GM23338 (cell line): Measurements from ENCODE around the gene CHRNA4. TPM values are rescaled to one million over a fixed set of nuclear protein-coding genes. Genes with fewer than 3 reads are reported as not detected.

Experiments
- ATAC-seq: fragments of 200-7000 bp; cut with Tn5 transposase; 3 replicates; pipeline ENCODE4 v1.9.1; 2020
- DNase-seq: peaks from one replicate; pipeline ENCODE4 v3.0.0-alpha.2; 2015; ENCODE audit warnings: low spot score
- H2AFZ ChIP-seq: fragments of 200-600 bp; sonication (generic); 2 replicates; pipeline ENCODE4 v1.8.0; 2016; ENCODE audit warnings: antibody characterized with exemption, mild to moderate bottlenecking, moderate library complexity
- H3F3A ChIP-seq: fragments of 200-600 bp; sonication (generic); replicated peaks from 2 replicates; pipeline ENCODE4 v1.8.0; 2017; ENCODE audit warnings: antibody characterized with exemption, mixed run types, low read depth
- H3K27ac ChIP-seq: fragments of 200-600 bp; sonication (generic); 2 replicates; pipeline ENCODE4 v1.6.1; 2016; ENCODE audit warnings: low read depth
- H3K27me3 ChIP-seq: fragments of 200-600 bp; sonication (generic); 2 replicates; pipeline ENCODE4 v1.8.0; 2016; ENCODE audit warnings: mild to moderate bottlenecking, mixed run types, moderate library complexity; ENCODE audit not compliant: insufficient read depth
- H3K36me3 ChIP-seq: fragments of 200-600 bp; sonication (generic); 2 replicates; pipeline ENCODE4 v1.8.0; 2016; ENCODE audit warnings: mild to moderate bottlenecking; ENCODE audit not compliant: insufficient read depth
- H3K4me1 ChIP-seq: fragments of 200-600 bp; sonication (generic); 2 replicates; pipeline ENCODE4 v1.8.0; 2016; ENCODE audit warnings: mild to moderate bottlenecking, moderate library complexity; ENCODE audit not compliant: insufficient read depth
- H3K4me2 ChIP-seq: fragments of 200-600 bp; sonication (generic); 2 replicates; pipeline ENCODE4 v1.7.1; 2017; ENCODE audit warnings: mixed run types
- H3K4me3 ChIP-seq: fragments of 200-600 bp; sonication (generic); 2 replicates; pipeline ENCODE4 v1.6.1; 2016; ENCODE audit warnings: mixed run types
- H3K79me2 ChIP-seq: fragments of 200-600 bp; sonication (generic); replicated peaks from 2 replicates; pipeline ENCODE4 v1.8.0; 2017; ENCODE audit warnings: mild to moderate bottlenecking; ENCODE audit not compliant: insufficient read depth
- H3K9me2 ChIP-seq: fragments of 200-600 bp; sonication (generic); 2 replicates; pipeline ENCODE4 v1.8.0; 2017; ENCODE audit not compliant: insufficient read depth
- H4K20me1 ChIP-seq: fragments of 200-600 bp; sonication (generic); replicated peaks from 2 replicates; pipeline ENCODE4 v1.8.0; 2017; ENCODE audit warnings: mild to moderate bottlenecking; ENCODE audit not compliant: insufficient read depth
- H3K27ac Mint-ChIP-seq: 2 replicates; pipeline ENCODE4 v1.8.0; 2020; ENCODE audit warnings: inconsistent platforms, mild to moderate bottlenecking, moderate library complexity, mixed read lengths
- H3K27me3 Mint-ChIP-seq: 3 replicates; pipeline ENCODE4 v1.8.0; 2022; ENCODE audit warnings: low read depth, mild to moderate bottlenecking, moderate library complexity, mixed read lengths, inconsistent platforms; ENCODE audit not compliant: insufficient read depth, poor library complexity
- H3K36me3 Mint-ChIP-seq: 3 replicates; pipeline ENCODE4 v1.8.0; 2021; ENCODE audit warnings: low read depth, mild to moderate bottlenecking, inconsistent platforms, moderate library complexity, mixed read lengths
- H3K4me1 Mint-ChIP-seq: 3 replicates; pipeline ENCODE4 v1.8.0; 2020; ENCODE audit warnings: mild to moderate bottlenecking, inconsistent platforms, mixed read lengths
- H3K4me3 Mint-ChIP-seq: 3 replicates; pipeline ENCODE4 v1.8.0; 2021; ENCODE audit warnings: moderate library complexity, mild to moderate bottlenecking, inconsistent platforms, mixed read lengths
- H3K9me3 Mint-ChIP-seq: 3 replicates; pipeline ENCODE4 v1.8.0; 2020; ENCODE audit warnings: moderate library complexity, mild to moderate bottlenecking, inconsistent platforms, mixed read lengths
- CREB1 ChIP-seq: fragments of 250-450 bp; sonication (Bioruptor Pico); IDR thresholded peaks from 2 replicates; pipeline ENCODE4 v1.5.0; 2020; ENCODE audit warnings: low read depth, mild to moderate bottlenecking, moderate library complexity
- EZH2 ChIP-seq: fragments of 200-600 bp; sonication (generic); IDR thresholded peaks from one replicate; pipeline ENCODE4 v1.8.0; 2017; ENCODE audit warnings: antibody characterized with exemption, mild to moderate bottlenecking, low read depth; ENCODE audit not compliant: unreplicated experiment
- EZH2phosphoT487 ChIP-seq: fragments of 200-600 bp; sonication (generic); IDR thresholded peaks from one replicate; pipeline ENCODE4 v1.8.1; 2018; ENCODE audit warnings: antibody characterized with exemption; ENCODE audit not compliant: unreplicated experiment
- JUNB ChIP-seq: IDR thresholded peaks from one replicate; pipeline ENCODE4 v1.6.1; 2016; ENCODE audit warnings: antibody characterized with exemption; ENCODE audit not compliant: unreplicated experiment
- NANOG ChIP-seq: IDR thresholded peaks from 2 replicates; pipeline ENCODE4 v1.6.1; 2016; ENCODE audit warnings: antibody characterized with exemption, borderline replicate concordance
- POLR2AphosphoS5 ChIP-seq: IDR thresholded peaks from 2 replicates; pipeline ENCODE4 v1.6.1; 2016; ENCODE audit warnings: antibody characterized with exemption, low read depth
- REST ChIP-seq: IDR thresholded peaks from one replicate; pipeline ENCODE4 v1.6.1; 2018; ENCODE audit warnings: antibody characterized with exemption; ENCODE audit not compliant: unreplicated experiment
- STAT1 ChIP-seq: IDR thresholded peaks from one replicate; pipeline ENCODE4 v1.6.1; 2016; ENCODE audit warnings: antibody characterized with exemption; ENCODE audit not compliant: unreplicated experiment
- ZNF114 ChIP-seq: fragments of 250-450 bp; sonication (Bioruptor Pico); IDR thresholded peaks from 2 replicates; pipeline ENCODE4 v1.5.0; 2020; ENCODE audit warnings: mild to moderate bottlenecking, moderate library complexity
- ZNF331 ChIP-seq: fragments of 250-450 bp; sonication (Bioruptor Pico); IDR thresholded peaks from 2 replicates; pipeline ENCODE4 v1.5.0; 2020; ENCODE audit warnings: low read depth, mild to moderate bottlenecking, moderate library complexity
- ZNF462 ChIP-seq: fragments of 250-450 bp; sonication (Bioruptor Pico); IDR thresholded peaks from 2 replicates; pipeline ENCODE4 v1.5.0; 2020; ENCODE audit warnings: mild to moderate bottlenecking, moderate library complexity
- polyA plus RNA-seq: library from polyadenylated mRNA; unstranded; fragments of >200 nt; fragmentation: Nextera tagmentation; extraction: Ambion mirVana; gene quantifications from 2 replicates; pipeline ENCODE4 v1.2.1, GENCODE V29; 2016
- total RNA-seq: library from RNA; depleted of rRNA; stranded (reverse); fragments of >200 nt; shearing (Covaris generic); gene quantifications from 2 replicates; pipeline ENCODE4 v1.2.3, GENCODE V29; 2014
- TF ChIP-seq, protein P1 (sequence below), 2 experiments: fragments of 200-600 bp in 1 of 2; sonication (generic) in 1 of 2; conservative IDR thresholded peaks; 2 replicates each; pipeline versions ENCODE4 v1.5.1 to v1.6.1; 2016 to 2017; ENCODE audit warnings: antibody characterized with exemption in 2 of 2, low read depth in 2 of 2, mild to moderate bottlenecking in 2 of 2, moderate library complexity in 1 of 2
- TF ChIP-seq, protein P2 (sequence below): IDR thresholded peaks from 2 replicates; pipeline ENCODE4 v1.6.1; 2016; ENCODE audit warnings: antibody characterized with exemption

CHRNA4 gene
- total and polyA plus RNA-seq, 2 experiments from 2014 or later, result 2.7 to 3.9 TPM

DNA sequence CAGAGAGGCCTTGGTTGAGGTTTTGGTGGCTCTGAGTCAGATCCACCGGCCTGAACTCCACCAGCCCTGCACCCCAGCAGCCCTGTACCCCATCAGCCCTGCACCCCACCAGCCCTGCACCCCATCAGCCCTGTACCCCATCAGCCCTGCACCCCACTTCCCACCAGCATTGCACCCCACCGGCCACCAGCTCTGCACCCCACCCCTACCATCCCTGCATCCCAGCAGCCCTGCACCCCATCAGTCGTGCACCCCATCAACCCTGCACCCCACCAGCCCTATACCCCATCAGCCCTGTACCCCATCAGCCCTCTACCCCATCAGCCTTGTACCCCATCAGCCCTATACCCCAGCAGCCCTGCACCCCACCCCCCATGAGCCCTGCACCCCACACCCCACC is 14.3 kb upstream of the CHRNA4 start:
- no peaks in the 10 kb centered on the region for H3K9me2 ChIP-seq
- H4K20me1 ChIP-seq, result no peaks in the 10 kb centered on the region
- Mint-ChIP-seq H3K9me3 (no peaks in the 10 kb centered on the region; the same call in 2 of the 3 replicates), H3K27me3 (peaks cover 12% of the 10 kb centered on the region), H3K27ac (no peak overlapping the region), H3K4me1 (peaks cover 26% of the 10 kb centered on the region), H3K36me3 (no peaks in the 10 kb centered on the region), H3K4me3 (no peak overlapping the region)
- peaks cover 18% of the 10 kb centered on the region for H3K4me1 ChIP-seq
- no peaks in the 10 kb centered on the region for H3F3A ChIP-seq
- H3K4me2 ChIP-seq, result no peak overlapping the region
- H3K4me3 ChIP-seq, result no peak overlapping the region
- H3K27me3 ChIP-seq, result no peaks in the 10 kb centered on the region
- H3K79me2 ChIP-seq, result no peaks in the 10 kb centered on the region
- no peak overlapping the region for H3K27ac ChIP-seq
- no peak overlapping the region for H2AFZ ChIP-seq
- ATAC-seq, result no peak
- no peaks in the 10 kb centered on the region for H3K36me3 ChIP-seq
- no peak for TF ChIP-seq REST
- TF ChIP-seq CREB1 (CRISPR knock-in tag), result no peak
- TF ChIP-seq, protein P1, sequence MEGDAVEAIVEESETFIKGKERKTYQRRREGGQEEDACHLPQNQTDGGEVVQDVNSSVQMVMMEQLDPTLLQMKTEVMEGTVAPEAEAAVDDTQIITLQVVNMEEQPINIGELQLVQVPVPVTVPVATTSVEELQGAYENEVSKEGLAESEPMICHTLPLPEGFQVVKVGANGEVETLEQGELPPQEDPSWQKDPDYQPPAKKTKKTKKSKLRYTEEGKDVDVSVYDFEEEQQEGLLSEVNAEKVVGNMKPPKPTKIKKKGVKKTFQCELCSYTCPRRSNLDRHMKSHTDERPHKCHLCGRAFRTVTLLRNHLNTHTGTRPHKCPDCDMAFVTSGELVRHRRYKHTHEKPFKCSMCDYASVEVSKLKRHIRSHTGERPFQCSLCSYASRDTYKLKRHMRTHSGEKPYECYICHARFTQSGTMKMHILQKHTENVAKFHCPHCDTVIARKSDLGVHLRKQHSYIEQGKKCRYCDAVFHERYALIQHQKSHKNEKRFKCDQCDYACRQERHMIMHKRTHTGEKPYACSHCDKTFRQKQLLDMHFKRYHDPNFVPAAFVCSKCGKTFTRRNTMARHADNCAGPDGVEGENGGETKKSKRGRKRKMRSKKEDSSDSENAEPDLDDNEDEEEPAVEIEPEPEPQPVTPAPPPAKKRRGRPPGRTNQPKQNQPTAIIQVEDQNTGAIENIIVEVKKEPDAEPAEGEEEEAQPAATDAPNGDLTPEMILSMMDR (conservative IDR thresholded peaks at IDR 0.05; ENCODE audit: low read depth in 2 of 2), result no peak
- no peak for TF ChIP-seq ZNF462 (CRISPR knock-in tag)
- TF ChIP-seq JUNB, result no peak
- no peak for TF ChIP-seq POLR2AphosphoS5
- no peak for TF ChIP-seq NANOG
- no peak for TF ChIP-seq ZNF331 (CRISPR knock-in tag)
- TF ChIP-seq EZH2phosphoT487, result no peak
- TF ChIP-seq, protein P2, sequence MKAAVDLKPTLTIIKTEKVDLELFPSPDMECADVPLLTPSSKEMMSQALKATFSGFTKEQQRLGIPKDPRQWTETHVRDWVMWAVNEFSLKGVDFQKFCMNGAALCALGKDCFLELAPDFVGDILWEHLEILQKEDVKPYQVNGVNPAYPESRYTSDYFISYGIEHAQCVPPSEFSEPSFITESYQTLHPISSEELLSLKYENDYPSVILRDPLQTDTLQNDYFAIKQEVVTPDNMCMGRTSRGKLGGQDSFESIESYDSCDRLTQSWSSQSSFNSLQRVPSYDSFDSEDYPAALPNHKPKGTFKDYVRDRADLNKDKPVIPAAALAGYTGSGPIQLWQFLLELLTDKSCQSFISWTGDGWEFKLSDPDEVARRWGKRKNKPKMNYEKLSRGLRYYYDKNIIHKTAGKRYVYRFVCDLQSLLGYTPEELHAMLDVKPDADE, result no peak
- TF ChIP-seq EZH2, result no peak
- no peak for TF ChIP-seq ZNF114
- no peak for TF ChIP-seq STAT1
- DNase-seq, result no peak
